GM23248 (cell line): ENCODE measurements around the gene KIRREL1.

Experiments
- EZH2 ChIP-seq: fragments of 200-600 bp; sonication (generic); IDR thresholded peaks from 2 replicates; pipeline ENCODE4 v1.6.1; 2018; ENCODE audit warnings: antibody characterized with exemption, mild to moderate bottlenecking; ENCODE audit not compliant: insufficient read depth, poor library complexity, severe bottlenecking
- EZH2phosphoT487 ChIP-seq: fragments of 200-600 bp; sonication (generic); IDR thresholded peaks from 2 replicates; pipeline ENCODE4 v1.6.1; 2018; ENCODE audit warnings: antibody characterized with exemption, moderate library complexity, mild to moderate bottlenecking, low read depth; ENCODE audit not compliant: insufficient read depth

- TF ChIP-seq EZH2 (no peak), EZH2phosphoT487 (no peak)
Observed at GRCh38 chr1:158007180-158007579, 13.7 kb downstream of the KIRREL1 start.
